GM15510 (cell line): ENCODE measurements around the gene TAT.

Experiments used
- POLR2A ChIP-seq: IDR thresholded peaks from 3 replicates; pipeline ENCODE4 v1.6.1; 2011; ENCODE audit warnings: borderline replicate concordance; ENCODE audit not compliant: insufficient read length; ENCODE audit errors: extremely low read depth

The TAT gene

GRCh38 chr16:71576971-71577370 is at the start of gene TAT:
Gene TAT, minus strand, starts transcription at chr16:71577092. Its CDS starts 677 bp downstream, at chr16:71576415.
- TF ChIP-seq POLR2A: no peak

GRCh38 chr16:71626018-71626857 is 49.3 kb upstream of the TAT start, which contains the start of gene MARVELD3:
Gene MARVELD3, plus strand, starts transcription at chr16:71626184. Its CDS starts 46 bp downstream, at chr16:71626230.
- no peak for TF ChIP-seq POLR2A

- TF ChIP-seq POLR2A: no peak
These were observed 48.4 kb upstream of the TAT start for GRCh38 chr16:71625113-71625850.

GRCh38 chr16:71623597-71623996 is 46.7 kb upstream of the TAT start:
- no peak for TF ChIP-seq POLR2A

GRCh38 chr16:71622088-71622487 is 45.2 kb upstream of the TAT start:
- no peak for TF ChIP-seq POLR2A

GRCh38 chr16:71618429-71618828 is 41.5 kb upstream of the TAT start:
- TF ChIP-seq POLR2A: no peak

- TF ChIP-seq POLR2A: no peak
These were observed 34.3 kb upstream of the TAT start for GRCh38 chr16:71610936-71611871.

GRCh38 chr16:71610447-71610846 is 33.6 kb upstream of the TAT start:
- no peak for TF ChIP-seq POLR2A

- TF ChIP-seq POLR2A: no peak
These were observed 32.2 kb upstream of the TAT start for GRCh38 chr16:71609066-71609465.

GRCh38 chr16:71600822-71601221 is 23.9 kb upstream of the TAT start:
- no peak for TF ChIP-seq POLR2A

- no peak for TF ChIP-seq POLR2A
These were observed 17.2 kb upstream of the TAT start for GRCh38 chr16:71594000-71594646.

GRCh38 chr16:71593048-71593999 is 16.4 kb upstream of the TAT start:
- TF ChIP-seq POLR2A: no peak

- no peak for TF ChIP-seq POLR2A
These were observed 15.0 kb upstream of the TAT start for GRCh38 chr16:71591917-71592316.
